Testis (tissue), 3 donors: ENCODE results near the gene COL6A1. TPM values are rescaled to one million over a fixed set of nuclear protein-coding genes. Genes with fewer than 3 reads are reported as not detected.

Experiments
- DNase-seq: peaks from one replicate; pipeline ENCODE4 v3.0.0-alpha.2; 2019
- H3K27ac ChIP-seq, 2 donors: fragments of 200-600 bp; sonication (generic); one replicate each; pipeline ENCODE4 v1.5.1; 2019
- H3K27me3 ChIP-seq: fragments of 200-600 bp; sonication (generic); one replicate; pipeline ENCODE4 v1.5.1; 2019
- H3K36me3 ChIP-seq: fragments of 200-600 bp; sonication (generic); one replicate; pipeline ENCODE4 v1.5.1; 2017; ENCODE audit warnings: low read depth; ENCODE audit errors: missing control alignments
- H3K4me1 ChIP-seq: fragments of 200-600 bp; sonication (generic); one replicate; pipeline ENCODE4 v1.5.1; 2019
- H3K4me3 ChIP-seq, 2 donors: fragments of 200-600 bp; sonication (generic); one replicate each; pipeline ENCODE4 v1.5.1; 2017 to 2019
- H3K9me3 ChIP-seq: fragments of 200-600 bp; sonication (generic); one replicate; pipeline ENCODE4 v1.5.1; 2017
- CTCF ChIP-seq, 3 experiments: fragments of 450-650 bp in 2 of 3; fragments of 200-600 bp in 1 of 3; sonication (generic) in 1 of 3; IDR thresholded peaks; one replicate each; pipeline ENCODE4 v1.5.1; 2016 to 2019; ENCODE audit warnings: antibody characterized with exemption in 3 of 3, mild to moderate bottlenecking in 2 of 3, moderate library complexity in 1 of 3
- POLR2A ChIP-seq: fragments of 450-650 bp; IDR thresholded peaks from one replicate; pipeline ENCODE4 v1.6.1; 2017; ENCODE audit warnings: antibody characterized with exemption, mild to moderate bottlenecking, moderate library complexity
- WGBS, 2 donors: methylation state at CpG; one replicate each; pipeline ENCODE4 v1.1.5; 2018; 5-methylcytosine and 5-hydroxymethylcytosine counted together
- intact Hi-C: fragments of 100-400 bp; cut with DNase I; formaldehyde crosslinking; loops from one replicate; pipeline ENCODE4 v1.15.1; 2023; ENCODE audit warnings: low total_unique reads
- polyA plus RNA-seq: library from polyadenylated mRNA; stranded (reverse); fragments of 350-450 nt; fragmentation: Illumina TruSeq; extraction: RNeasy Lipid Tissue Mini Kit (QIAGEN cat#74804); gene quantifications from one replicate; pipeline ENCODE4 v1.2.3, GENCODE V29; 2014; ENCODE audit warnings: low read depth, low replicate concordance; ENCODE audit not compliant: insufficient read depth
- total RNA-seq, 2 donors: library from RNA; depleted of rRNA; stranded (reverse); fragments of >200 nt; gene quantifications; one replicate each; pipeline ENCODE4 v1.2.3, GENCODE V29; 2016

Gene COL6A1
- total and polyA plus RNA-seq, 3 donors from 2014 or later, result 166 to 197 (median 178) TPM

GRCh38 chr21:45935628-45936027, 45.9 kb upstream of the COL6A1 start:
- Histone ChIP-seq H3K4me1 (no peaks in the 10 kb centered on the region), H3K4me3 (no peak overlapping the region), H3K27me3 (no peaks in the 10 kb centered on the region), H3K27ac (no peak overlapping the region), H3K9me3 (no peaks in the 10 kb centered on the region), H3K36me3 (no peaks in the 10 kb centered on the region)
- TF ChIP-seq CTCF (IDR thresholded peaks at IDR 0.05) (no peak), POLR2A (no peak)
- WGBS, 2 donors, result 80 to 94% methylated on average over 3 of the region's 3 CpGs
- DNase-seq, result no peak
- intact Hi-C loops, result no loop called here

GRCh38 chr21:45937721-45938452, 43.7 kb upstream of the COL6A1 start:
- DNase-seq, result no peak
- Histone ChIP-seq H3K36me3 (no peaks in the 10 kb centered on the region), H3K9me3 (no peaks in the 10 kb centered on the region), H3K4me1 (no peaks in the 10 kb centered on the region), H3K27ac (no peak overlapping the region), H3K27me3 (no peaks in the 10 kb centered on the region), H3K4me3 (no peak overlapping the region)
- WGBS, 2 donors, result 89 to 93% methylated on average over 16 to 17 of the region's 17 CpGs
- intact Hi-C loops, result no loop called here
- no peak for TF ChIP-seq POLR2A
- no peak for TF ChIP-seq CTCF (IDR thresholded peaks at IDR 0.05)

GRCh38 chr21:45938453-45938755, 43.2 kb upstream of the COL6A1 start:
- H3K4me1 ChIP-seq, result no peaks in the 10 kb centered on the region
- intact Hi-C loops, result no loop called here
- DNase-seq, result no peak
- H3K27ac ChIP-seq, result no peak overlapping the region
- H3K36me3 ChIP-seq, result no peaks in the 10 kb centered on the region
- no peaks in the 10 kb centered on the region for H3K27me3 ChIP-seq
- no peak overlapping the region for H3K4me3 ChIP-seq
- WGBS, 2 donors, result 87 to 89% methylated on average over 1 of the region's 1 CpG
- no peaks in the 10 kb centered on the region for H3K9me3 ChIP-seq
- no peak for TF ChIP-seq CTCF (IDR thresholded peaks at IDR 0.05)
- TF ChIP-seq POLR2A, result no peak

- intact Hi-C loops, result no loop called here
- Histone ChIP-seq H3K9me3 (no peaks in the 10 kb centered on the region), H3K4me3 (no peak overlapping the region), H3K4me1 (no peaks in the 10 kb centered on the region), H3K27me3 (no peaks in the 10 kb centered on the region), H3K27ac (no peak overlapping the region), H3K36me3 (no peaks in the 10 kb centered on the region)
- TF ChIP-seq CTCF (IDR thresholded peaks at IDR 0.05) (no peak), POLR2A (no peak)
- WGBS, 2 donors, result 92 to 94% methylated on average over 11 to 17 of the region's 17 CpGs
- no peak for DNase-seq
Measured at GRCh38 chr21:45938811-45939520, 42.6 kb upstream of the COL6A1 start.
